ENCODE measurements around the gene LGR4.
A peak's percentile ranks its signal among the peaks of the same experiment; 100 is the strongest.

Gene LGR4

GRCh38 chr11:27506200-27507182 is 33.9 kb upstream of the LGR4 start, which contains the start of gene LIN7C (continued):
- TF ChIP-seq PRDM6 (tag by site-specific recombination; IDR thresholded peaks at IDR 0.05) (no peak), ZBTB10 (tag by site-specific recombination; IDR thresholded peaks at IDR 0.05) (no peak), ZNF202 (tag by site-specific recombination; IDR thresholded peaks at IDR 0.05; ENCODE audit: borderline replicate concordance) (no peak), ZNF280D (tag by site-specific recombination; IDR thresholded peaks at IDR 0.05) (no peak), ZNF488 (tag by site-specific recombination; IDR thresholded peaks at IDR 0.05) (no peak), KLF16 (tag by site-specific recombination; IDR thresholded peaks at IDR 0.05) (peak; percentile 48; the same call in 1 of the 2 replicates), SETDB1 (IDR thresholded peaks at IDR 0.05; ENCODE audit: insufficient read length, low read length) (no peak), ZNF76 (tag by site-specific recombination; IDR thresholded peaks at IDR 0.05; ENCODE audit: borderline replicate concordance, low read depth) (no peak), ZNF133 (tag by site-specific recombination; IDR thresholded peaks at IDR 0.05) (no peak), KLF17 (tag by site-specific recombination; IDR thresholded peaks at IDR 0.05) (0 out of 2 replicates have a peak, but pooled peaks have one; percentile 40), ZSCAN4 (tag by site-specific recombination; IDR thresholded peaks at IDR 0.05) (no peak), GFI1B (tag by site-specific recombination; IDR thresholded peaks at IDR 0.05) (no peak), ZNF112 (tag by site-specific recombination; IDR thresholded peaks at IDR 0.05) (no peak), ZNF174 (tag by site-specific recombination; IDR thresholded peaks at IDR 0.05) (no peak), ZSCAN5A (tag by site-specific recombination; IDR thresholded peaks at IDR 0.05) (no peak), ZNF19 (tag by site-specific recombination; IDR thresholded peaks at IDR 0.05; ENCODE audit: low read depth) (no peak), ZNF473 (tag by site-specific recombination; IDR thresholded peaks at IDR 0.05) (no peak), ZSCAN30 (tag by site-specific recombination; IDR thresholded peaks at IDR 0.05) (peak; percentile 100), ZNF513 (tag by site-specific recombination; IDR thresholded peaks at IDR 0.05) (no peak), PRDM4 (tag by site-specific recombination; IDR thresholded peaks at IDR 0.05) (no peak)
